ENCODE measurements around the gene HACD2.

Gene HACD2

DNA sequence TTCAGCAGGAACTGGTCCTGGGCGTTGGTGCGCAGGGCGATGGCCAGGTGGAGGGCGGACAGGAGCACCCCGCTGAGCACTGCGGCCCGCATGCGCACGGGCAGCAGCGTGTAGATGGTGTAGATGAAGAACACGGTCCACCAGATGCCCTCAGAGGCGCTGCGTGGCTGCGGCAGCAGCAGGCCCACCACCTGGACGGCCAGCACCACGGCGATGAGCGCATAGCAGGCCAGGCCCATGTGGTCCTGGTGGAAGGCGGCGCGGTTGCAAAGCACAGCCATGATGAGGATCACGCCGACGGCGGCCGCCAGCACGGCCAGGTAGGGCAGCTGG, 137.5 kb downstream of the HACD2 start:
- TF ChIP-seq, protein P1, sequence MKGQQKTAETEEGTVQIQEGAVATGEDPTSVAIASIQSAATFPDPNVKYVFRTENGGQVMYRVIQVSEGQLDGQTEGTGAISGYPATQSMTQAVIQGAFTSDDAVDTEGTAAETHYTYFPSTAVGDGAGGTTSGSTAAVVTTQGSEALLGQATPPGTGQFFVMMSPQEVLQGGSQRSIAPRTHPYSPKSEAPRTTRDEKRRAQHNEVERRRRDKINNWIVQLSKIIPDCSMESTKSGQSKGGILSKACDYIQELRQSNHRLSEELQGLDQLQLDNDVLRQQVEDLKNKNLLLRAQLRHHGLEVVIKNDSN (IDR thresholded peaks at IDR 0.05), result no peak
- TF ChIP-seq TCF12 (IDR thresholded peaks at IDR 0.05; ENCODE audit: low read depth), result no peak
- TF ChIP-seq EGR1 (IDR thresholded peaks at IDR 0.05), result no peak
- no peak for TF ChIP-seq RAD21 (IDR thresholded peaks at IDR 0.05; ENCODE audit: low read depth)

DNA sequence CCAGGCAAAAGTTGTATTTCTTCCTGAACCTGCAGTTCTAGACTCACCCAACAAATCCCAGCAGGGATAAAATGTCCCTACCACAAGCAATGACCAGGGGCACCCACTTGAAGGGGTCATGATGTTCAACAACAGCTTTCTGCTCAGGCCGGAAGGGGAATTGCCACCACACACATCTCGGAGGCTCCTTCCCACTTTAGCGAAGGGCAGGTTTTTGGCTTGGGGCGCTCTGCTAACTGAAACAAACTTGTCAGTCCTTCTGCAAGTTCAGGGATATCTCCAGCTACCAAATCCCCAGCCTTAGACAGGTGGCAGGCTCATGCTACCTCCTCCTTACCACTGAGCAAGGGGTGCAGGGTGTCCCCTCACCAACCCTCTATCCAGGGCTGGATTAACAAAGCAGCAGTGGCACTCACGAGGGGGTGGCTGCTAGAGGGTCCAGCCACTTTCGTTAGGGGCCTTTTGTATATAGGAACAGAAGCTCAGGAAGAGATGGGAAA, 138.2 kb downstream of the HACD2 start:
- TF ChIP-seq CREB1 (IDR thresholded peaks at IDR 0.05; ENCODE audit: low read depth) (no peak), CEBPB (IDR thresholded peaks at IDR 0.05) (no peak), TCF12 (IDR thresholded peaks at IDR 0.05; ENCODE audit: low read depth) (no peak), ZBTB7A (IDR thresholded peaks at IDR 0.05; ENCODE audit: low read depth) (no peak), NFIC (IDR thresholded peaks at IDR 0.05) (no peak), TEAD4 (IDR thresholded peaks at IDR 0.05) (no peak), RAD21 (IDR thresholded peaks at IDR 0.05; ENCODE audit: low read depth) (no peak), YY1 (IDR thresholded peaks at IDR 0.05; ENCODE audit: low read depth) (no peak), TAF1 (IDR thresholded peaks at IDR 0.05; ENCODE audit: low read depth) (no peak), EP300 (IDR thresholded peaks at IDR 0.05; ENCODE audit: borderline replicate concordance) (no peak)
- TF ChIP-seq, protein P1 (IDR thresholded peaks at IDR 0.05), result no peak

DNA sequence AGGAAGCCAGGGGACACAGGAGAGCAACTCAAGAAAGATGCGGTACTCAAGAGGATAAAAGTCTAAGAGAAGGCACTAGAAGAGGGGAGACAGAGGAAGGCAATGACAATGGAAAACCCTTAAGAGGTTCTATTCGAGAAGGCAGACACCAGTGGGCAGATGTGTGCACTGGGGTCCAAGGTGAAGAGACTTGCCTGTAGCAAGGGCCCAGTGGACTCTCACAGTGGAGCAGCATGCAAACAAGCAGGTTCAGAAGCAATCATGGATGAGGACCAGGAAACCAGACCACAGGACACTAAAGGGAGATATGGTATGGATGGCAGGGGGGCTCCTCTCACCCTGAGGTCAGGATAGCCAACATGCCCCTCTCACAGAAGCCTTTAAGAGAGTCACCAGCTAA, 138.6 kb downstream of the HACD2 start:
- TF ChIP-seq, protein P2, sequence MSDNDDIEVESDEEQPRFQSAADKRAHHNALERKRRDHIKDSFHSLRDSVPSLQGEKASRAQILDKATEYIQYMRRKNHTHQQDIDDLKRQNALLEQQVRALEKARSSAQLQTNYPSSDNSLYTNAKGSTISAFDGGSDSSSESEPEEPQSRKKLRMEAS (IDR thresholded peaks at IDR 0.05), result no peak
- TF ChIP-seq TEAD4 (IDR thresholded peaks at IDR 0.05) (no peak), TAF1 (IDR thresholded peaks at IDR 0.05; ENCODE audit: low read depth) (no peak), TCF12 (IDR thresholded peaks at IDR 0.05; ENCODE audit: low read depth) (no peak), NFIC (IDR thresholded peaks at IDR 0.05) (no peak), YY1 (IDR thresholded peaks at IDR 0.05; ENCODE audit: low read depth) (no peak)
- TF ChIP-seq, protein P3, sequence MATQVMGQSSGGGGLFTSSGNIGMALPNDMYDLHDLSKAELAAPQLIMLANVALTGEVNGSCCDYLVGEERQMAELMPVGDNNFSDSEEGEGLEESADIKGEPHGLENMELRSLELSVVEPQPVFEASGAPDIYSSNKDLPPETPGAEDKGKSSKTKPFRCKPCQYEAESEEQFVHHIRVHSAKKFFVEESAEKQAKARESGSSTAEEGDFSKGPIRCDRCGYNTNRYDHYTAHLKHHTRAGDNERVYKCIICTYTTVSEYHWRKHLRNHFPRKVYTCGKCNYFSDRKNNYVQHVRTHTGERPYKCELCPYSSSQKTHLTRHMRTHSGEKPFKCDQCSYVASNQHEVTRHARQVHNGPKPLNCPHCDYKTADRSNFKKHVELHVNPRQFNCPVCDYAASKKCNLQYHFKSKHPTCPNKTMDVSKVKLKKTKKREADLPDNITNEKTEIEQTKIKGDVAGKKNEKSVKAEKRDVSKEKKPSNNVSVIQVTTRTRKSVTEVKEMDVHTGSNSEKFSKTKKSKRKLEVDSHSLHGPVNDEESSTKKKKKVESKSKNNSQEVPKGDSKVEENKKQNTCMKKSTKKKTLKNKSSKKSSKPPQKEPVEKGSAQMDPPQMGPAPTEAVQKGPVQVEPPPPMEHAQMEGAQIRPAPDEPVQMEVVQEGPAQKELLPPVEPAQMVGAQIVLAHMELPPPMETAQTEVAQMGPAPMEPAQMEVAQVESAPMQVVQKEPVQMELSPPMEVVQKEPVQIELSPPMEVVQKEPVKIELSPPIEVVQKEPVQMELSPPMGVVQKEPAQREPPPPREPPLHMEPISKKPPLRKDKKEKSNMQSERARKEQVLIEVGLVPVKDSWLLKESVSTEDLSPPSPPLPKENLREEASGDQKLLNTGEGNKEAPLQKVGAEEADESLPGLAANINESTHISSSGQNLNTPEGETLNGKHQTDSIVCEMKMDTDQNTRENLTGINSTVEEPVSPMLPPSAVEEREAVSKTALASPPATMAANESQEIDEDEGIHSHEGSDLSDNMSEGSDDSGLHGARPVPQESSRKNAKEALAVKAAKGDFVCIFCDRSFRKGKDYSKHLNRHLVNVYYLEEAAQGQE (IDR thresholded peaks at IDR 0.05; ENCODE audit: low read depth), result no peak

DNA sequence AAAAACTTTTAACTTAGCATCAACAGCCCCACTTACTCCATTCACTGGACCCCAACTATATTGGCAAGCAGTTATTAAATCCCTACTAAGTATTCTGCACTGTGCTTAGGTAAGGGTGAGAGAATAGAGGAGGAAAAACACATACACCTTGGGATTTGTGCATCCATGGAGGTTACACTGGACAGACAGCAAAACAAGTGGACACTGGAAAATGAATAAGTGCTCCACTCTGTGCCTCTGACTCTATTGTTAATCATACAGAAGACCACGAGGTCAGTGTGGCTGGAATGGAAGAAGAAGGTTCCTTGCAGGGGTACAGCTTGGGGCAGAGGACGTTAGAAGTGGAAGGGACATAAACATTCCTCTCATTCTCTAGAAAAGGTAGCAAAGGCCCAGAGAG, 139.2 kb downstream of the HACD2 start:
- TF ChIP-seq EP300 (IDR thresholded peaks at IDR 0.05; ENCODE audit: borderline replicate concordance) (no peak), FOXM1 (IDR thresholded peaks at IDR 0.05; ENCODE audit: borderline replicate concordance, low read depth) (no peak), CEBPB (IDR thresholded peaks at IDR 0.05) (no peak), TAF1 (IDR thresholded peaks at IDR 0.05; ENCODE audit: low read depth) (no peak), NFIC (IDR thresholded peaks at IDR 0.05) (no peak), TCF12 (IDR thresholded peaks at IDR 0.05; ENCODE audit: low read depth) (no peak), CREB1 (IDR thresholded peaks at IDR 0.05; ENCODE audit: low read depth) (no peak), TEAD4 (IDR thresholded peaks at IDR 0.05) (no peak), ZBTB7A (IDR thresholded peaks at IDR 0.05; ENCODE audit: low read depth) (no peak)
- TF ChIP-seq, protein P3 (IDR thresholded peaks at IDR 0.05; ENCODE audit: low read depth), result no peak
- TF ChIP-seq, protein P1 (IDR thresholded peaks at IDR 0.05), result no peak

DNA sequence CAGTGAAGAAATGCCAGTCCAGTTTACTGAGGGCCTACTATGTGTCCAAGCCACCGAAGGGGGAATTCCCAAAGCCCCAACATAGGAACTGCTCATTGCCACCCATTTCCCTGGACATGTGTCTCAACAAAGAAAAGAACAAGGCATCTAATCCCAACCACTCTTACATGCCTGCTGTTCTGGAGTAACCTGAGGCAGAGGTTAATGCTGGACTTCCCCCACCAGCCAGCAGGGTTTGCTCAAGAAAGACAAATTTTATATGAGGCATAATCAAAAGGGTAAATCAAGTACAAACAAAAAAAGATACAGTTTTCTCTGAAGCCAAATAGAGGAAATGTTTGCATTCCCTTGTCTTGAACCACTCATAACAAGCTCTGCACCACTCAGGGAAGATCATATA, 140.1 kb downstream of the HACD2 start:
- no peak for TF ChIP-seq YY1 (IDR thresholded peaks at IDR 0.05; ENCODE audit: low read depth)
- TF ChIP-seq, protein P1 (IDR thresholded peaks at IDR 0.05), result no peak
- TF ChIP-seq RAD21 (IDR thresholded peaks at IDR 0.05; ENCODE audit: low read depth), result no peak
- TF ChIP-seq TCF12 (IDR thresholded peaks at IDR 0.05; ENCODE audit: low read depth), result no peak
- no peak for TF ChIP-seq NFIC (IDR thresholded peaks at IDR 0.05)
- no peak for TF ChIP-seq ZBTB7A (IDR thresholded peaks at IDR 0.05; ENCODE audit: low read depth)
- TF ChIP-seq, protein P2 (IDR thresholded peaks at IDR 0.05), result no peak
- no peak for TF ChIP-seq TEAD4 (IDR thresholded peaks at IDR 0.05)
- TF ChIP-seq TAF1 (IDR thresholded peaks at IDR 0.05; ENCODE audit: low read depth), result no peak
- TF ChIP-seq FOXM1 (IDR thresholded peaks at IDR 0.05; ENCODE audit: borderline replicate concordance, low read depth), result no peak
- TF ChIP-seq EGR1 (IDR thresholded peaks at IDR 0.05), result no peak

DNA sequence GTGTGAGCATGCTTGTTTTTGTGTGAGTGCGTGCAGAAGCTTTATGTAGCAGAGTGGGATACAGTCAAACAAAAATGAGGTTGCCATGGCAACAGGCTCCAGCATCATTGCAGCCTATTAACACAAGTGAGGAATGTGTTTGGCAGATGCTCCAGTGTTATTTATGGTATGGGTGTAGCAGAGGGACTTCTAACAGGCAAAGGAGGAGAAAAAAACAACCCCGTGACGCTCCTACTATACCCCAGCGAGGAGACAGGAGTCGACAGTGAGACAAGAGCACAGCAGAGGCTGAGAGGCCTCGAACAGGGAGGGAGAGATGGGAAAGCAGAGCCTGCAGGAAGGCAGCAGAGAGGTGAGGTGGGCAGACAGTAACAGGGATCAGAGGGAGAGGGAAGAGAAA, 140.8 kb downstream of the HACD2 start:
- TF ChIP-seq, protein P1 (IDR thresholded peaks at IDR 0.05), result no peak
- TF ChIP-seq, protein P3 (IDR thresholded peaks at IDR 0.05; ENCODE audit: low read depth), result no peak
- TF ChIP-seq EP300 (IDR thresholded peaks at IDR 0.05; ENCODE audit: borderline replicate concordance) (no peak), EGR1 (IDR thresholded peaks at IDR 0.05) (no peak), RAD21 (IDR thresholded peaks at IDR 0.05; ENCODE audit: low read depth) (no peak), CREB1 (IDR thresholded peaks at IDR 0.05; ENCODE audit: low read depth) (no peak), CEBPB (IDR thresholded peaks at IDR 0.05) (no peak), TCF12 (IDR thresholded peaks at IDR 0.05; ENCODE audit: low read depth) (no peak), ZBTB7A (IDR thresholded peaks at IDR 0.05; ENCODE audit: low read depth) (no peak)

Measured in Ishikawa (cell line).